IMR-90 (cell line): ENCODE data around the gene KCTD8. TPM values are rescaled to one million over a fixed set of nuclear protein-coding genes. Genes with fewer than 3 reads are reported as not detected.

ENCODE experiments used
- ATAC-seq: fragments of 200-7000 bp; cut with Tn5 transposase; 2 replicates; pipeline ENCODE4 v1.9.1; 2020; ENCODE audit warnings: low read depth, mild to moderate bottlenecking, moderate library complexity
- BruUV-seq: library from RNA; stranded (reverse); fragments of 400-500 nt; replicated peaks from 2 replicates; lab custom pipeline; 2021; lab: Mats Ljungman, UMichigan
- CTCF ChIA-PET: fragments of 300-600 bp; formaldehyde crosslinking; extraction: SDS; loops from one replicate; lab custom pipeline; 2021; ENCODE audit warnings: antibody characterized with exemption; lab: Yijun Ruan, JAX
- POLR2A ChIA-PET: fragments of 300-600 bp; sonication (Branson Sonifier 250); formaldehyde crosslinking; loops from one replicate; lab custom pipeline; 2022; ENCODE audit warnings: antibody characterized with exemption; ENCODE audit not compliant: unreplicated experiment; lab: Charles Lee
- DNase-seq: peaks from one replicate; pipeline ENCODE4 v3.0.0; 2013
- H2AFZ ChIP-seq: replicated peaks from 2 replicates; pipeline ENCODE3; 2013; ENCODE audit warnings: low read length, mild to moderate bottlenecking; ENCODE audit not compliant: poor library complexity
- H2AK5ac ChIP-seq: 2 replicates; pipeline ENCODE4 v1.6.1; 2013; ENCODE audit warnings: low read depth, low read length, inconsistent platforms
- H2AK9ac ChIP-seq: replicated peaks from 2 replicates; pipeline ENCODE3; 2013; ENCODE audit warnings: mild to moderate bottlenecking, low read depth, low read length, moderate library complexity; ENCODE audit not compliant: poor library complexity
- H2BK120ac ChIP-seq: 2 replicates; pipeline ENCODE4 v1.6.1; 2013; ENCODE audit warnings: low read depth, low read length, inconsistent platforms
- H2BK15ac ChIP-seq: 3 replicates; pipeline ENCODE4 v1.6.1; 2013; ENCODE audit warnings: low read depth, low read length, inconsistent platforms
- H2BK20ac ChIP-seq: 2 replicates; pipeline ENCODE4 v1.6.1; 2013; ENCODE audit warnings: low read depth, mild to moderate bottlenecking, inconsistent platforms, low read length, moderate library complexity
- H2BK5ac ChIP-seq: 2 replicates; pipeline ENCODE4 v1.6.1; 2013; ENCODE audit warnings: mild to moderate bottlenecking, low read depth, low read length, inconsistent platforms; ENCODE audit not compliant: poor library complexity, severe bottlenecking
- H3K14ac ChIP-seq: replicated peaks from 2 replicates; pipeline ENCODE4 v1.6.1; 2013; ENCODE audit warnings: low read depth, low read length, inconsistent platforms
- H3K18ac ChIP-seq: 2 replicates; pipeline ENCODE4 v1.6.1; 2013; ENCODE audit warnings: low read depth, low read length, control low read depth
- H3K23ac ChIP-seq: 2 replicates; pipeline ENCODE4 v1.6.1; 2013; ENCODE audit warnings: low read depth, low read length, inconsistent platforms
- H3K27ac ChIP-seq: 2 replicates; pipeline ENCODE4 v1.5.1; 2013; ENCODE audit warnings: mild to moderate bottlenecking, control low read depth, low read length; ENCODE audit not compliant: insufficient read depth
- H3K27me3 ChIP-seq: 2 replicates; pipeline ENCODE4 v1.6.1; 2013; ENCODE audit warnings: low read length; ENCODE audit not compliant: control insufficient read depth, insufficient read depth
- H3K36me3 ChIP-seq: 2 replicates; pipeline ENCODE4 v1.6.1; 2013; ENCODE audit warnings: low read length, mixed read lengths; ENCODE audit not compliant: control insufficient read depth, insufficient read depth
- H3K4ac ChIP-seq: 2 replicates; pipeline ENCODE4 v1.6.1; 2013; ENCODE audit warnings: low read depth, low read length, inconsistent platforms
- H3K4me1 ChIP-seq: 2 replicates; pipeline ENCODE4 v1.6.1; 2013; ENCODE audit warnings: low read length, mixed read lengths; ENCODE audit not compliant: control insufficient read depth, insufficient read depth
- H3K4me2 ChIP-seq: 2 replicates; pipeline ENCODE4 v1.6.1; 2013; ENCODE audit warnings: low read depth, mild to moderate bottlenecking, control low read depth, low read length, moderate library complexity
- H3K4me3 ChIP-seq: 2 replicates; pipeline ENCODE4 v1.5.1; 2013; ENCODE audit warnings: low read depth, mild to moderate bottlenecking, control low read depth, low read length, moderate library complexity; ENCODE audit not compliant: insufficient read depth
- H3K56ac ChIP-seq: 2 replicates; pipeline ENCODE4 v1.6.1; 2013; ENCODE audit warnings: low read length, inconsistent platforms; ENCODE audit not compliant: insufficient read depth; ENCODE audit errors: extremely low read depth
- H3K79me1 ChIP-seq, 2 experiments: 2 replicates each; pipeline ENCODE4 v1.6.1; 2013; ENCODE audit warnings: low read length in 2 of 2, inconsistent platforms in 1 of 2, low read depth in 1 of 2
- H3K9ac ChIP-seq: 2 replicates; pipeline ENCODE4 v1.6.1; 2013; ENCODE audit warnings: low read depth, low read length, control low read depth
- H3K9me1 ChIP-seq: 2 replicates; pipeline ENCODE4 v1.6.1; 2013; ENCODE audit warnings: low read length, inconsistent platforms; ENCODE audit not compliant: insufficient read depth
- H3K9me3 ChIP-seq: 2 replicates; pipeline ENCODE4 v1.6.1; 2013; ENCODE audit warnings: low read length; ENCODE audit not compliant: control insufficient read depth, insufficient read depth
- H4K20me1 ChIP-seq: 2 replicates; pipeline ENCODE4 v1.6.1; 2013; ENCODE audit warnings: low read length, inconsistent platforms; ENCODE audit not compliant: insufficient read depth
- H4K5ac ChIP-seq: 2 replicates; pipeline ENCODE4 v1.6.1; 2013; ENCODE audit warnings: mild to moderate bottlenecking, low read depth, low read length, control low read depth
- H4K8ac ChIP-seq, 2 experiments: 2 replicates each; pipeline ENCODE4 v1.6.1; 2013; ENCODE audit warnings: low read depth in 2 of 2, low read length in 2 of 2, control low read depth in 1 of 2, inconsistent platforms in 1 of 2
- H4K91ac ChIP-seq: 2 replicates; pipeline ENCODE4 v1.6.1; 2013; ENCODE audit warnings: low read depth, low read length, inconsistent platforms; ENCODE audit not compliant: insufficient read depth
- BHLHE40 ChIP-seq: fragments of 150-350 bp; IDR thresholded peaks from 2 replicates; pipeline ENCODE4 v1.6.1; 2016; ENCODE audit warnings: mild to moderate bottlenecking, low read depth, low read length
- CEBPB ChIP-seq: IDR thresholded peaks from 2 replicates; pipeline ENCODE4 v1.6.1; 2012; ENCODE audit warnings: low read depth, low read length, improper control_type of control experiment
- CHD1 ChIP-seq: IDR thresholded peaks from 2 replicates; pipeline ENCODE4 v1.6.1; 2012; ENCODE audit warnings: low read depth, low read length, improper control_type of control experiment
- CTCF ChIP-seq: conservative IDR thresholded peaks from 2 replicates; pipeline ENCODE4 v1.5.1; 2012; ENCODE audit warnings: mild to moderate bottlenecking, low read depth, low read length, improper control_type of control experiment
- ELK1 ChIP-seq: fragments of 150-350 bp; IDR thresholded peaks from 2 replicates; pipeline ENCODE4 v1.6.1; 2016; ENCODE audit warnings: low read depth, mild to moderate bottlenecking, low read length, moderate library complexity, borderline replicate concordance
- FOS ChIP-seq: fragments of 150-350 bp; IDR thresholded peaks from 2 replicates; pipeline ENCODE4 v1.6.1; 2016; ENCODE audit warnings: low read depth, low read length
- MAFK ChIP-seq: IDR thresholded peaks from 2 replicates; pipeline ENCODE4 v1.6.1; 2012; ENCODE audit warnings: low read depth, low read length, improper control_type of control experiment
- MAZ ChIP-seq: IDR thresholded peaks from 2 replicates; pipeline ENCODE4 v1.6.1; 2012; ENCODE audit warnings: low read depth, mild to moderate bottlenecking, low read length, improper control_type of control experiment, moderate library complexity, borderline replicate concordance
- MXI1 ChIP-seq: IDR thresholded peaks from 2 replicates; pipeline ENCODE4 v1.6.1; 2012; ENCODE audit warnings: low read depth, mild to moderate bottlenecking, low read length, moderate library complexity, borderline replicate concordance
- NFE2L2 ChIP-seq: fragments of 150-350 bp; IDR thresholded peaks from 2 replicates; pipeline ENCODE4 v1.6.1; 2016; ENCODE audit warnings: low read depth, mild to moderate bottlenecking, low read length
- POLR2A ChIP-seq: IDR thresholded peaks from 2 replicates; pipeline ENCODE4 v1.6.1; 2012; ENCODE audit warnings: mild to moderate bottlenecking, low read depth, low read length
- RAD21 ChIP-seq: IDR thresholded peaks from 2 replicates; pipeline ENCODE4 v1.6.1; 2012; ENCODE audit warnings: low read length, improper control_type of control experiment
- RCOR1 ChIP-seq: IDR thresholded peaks from 2 replicates; pipeline ENCODE4 v1.6.1; 2012; ENCODE audit warnings: mild to moderate bottlenecking, low read length, improper control_type of control experiment; ENCODE audit not compliant: insufficient replicate concordance
- RFX5 ChIP-seq: IDR thresholded peaks from 2 replicates; pipeline ENCODE4 v1.8.0; 2012; ENCODE audit warnings: low read depth, mild to moderate bottlenecking, low read length, moderate library complexity
- SMC3 ChIP-seq: fragments of 150-350 bp; IDR thresholded peaks from 2 replicates; pipeline ENCODE4 v1.6.1; 2016; ENCODE audit warnings: low read depth, mild to moderate bottlenecking, antibody characterized with exemption, low read length, moderate library complexity
- USF2 ChIP-seq: fragments of 150-350 bp; IDR thresholded peaks from 2 replicates; pipeline ENCODE4 v1.6.1; 2017; ENCODE audit warnings: mild to moderate bottlenecking, antibody characterized with exemption, low read length, low read depth
- WGBS, 2 experiments: methylation state at CpG; one replicate each; pipeline versions ENCODE4 v1.1.5 to v1.1.7; 2013; ENCODE audit warnings: missing lambda C conversion rate in 2 of 2; ENCODE audit not compliant: insufficient read length in 1 of 2; ENCODE audit errors: extremely low coverage in 2 of 2; 5-methylcytosine and 5-hydroxymethylcytosine counted together
- dilution Hi-C: fragments of 300-500 bp; cut with HindIII; formaldehyde crosslinking; loops from one replicate; pipeline ENCODE4 v1.14.3; 2018; ENCODE audit warnings: low sequenced_read_pairs; ENCODE audit not compliant: unreplicated experiment
- in situ Hi-C: fragments of 300-500 bp; cut with MboI; formaldehyde crosslinking; loops from 3 replicates; pipeline ENCODE4 v1.14.3; 2019; ENCODE audit warnings: low sequenced_read_pairs, inconsistent platforms, mixed read lengths
- intact Hi-C: fragments of 100-400 bp; cut with micrococcal nuclease; formaldehyde crosslinking; loops from 2 replicates; pipeline ENCODE4 v1.10.0; 2022
- polyA plus RNA-seq, 3 experiments: library from polyadenylated mRNA; depleted of rRNA; stranded (reverse); fragments of >200 nt; gene quantifications; 2 replicates each; pipeline ENCODE4 v1.2.3, GENCODE V29; 2012; ENCODE audit warnings: low replicate concordance in 1 of 3
- total RNA-seq: library from RNA; depleted of rRNA; stranded (reverse); fragments of >200 nt; gene quantifications from 2 replicates; pipeline ENCODE4 v1.2.3, GENCODE V29; 2012

KCTD8 gene
- total and polyA plus RNA-seq, 2 of the 4 experiments (the other 2 are of a cell fraction): 0.03 TPM; not detected in 1

- POLR2A ChIA-PET: no interaction called here
- Histone ChIP-seq H4K91ac (no peak overlapping the region), H3K79me1 (no peaks in the 10 kb centered on the region), H3K23ac (no peak overlapping the region), H2BK120ac (no peak overlapping the region), H3K9me3 (peaks cover 3% of the 10 kb centered on the region; the same call in 1 of the 2 replicates), H3K9me1 (no peaks in the 10 kb centered on the region), H3K27ac (no peak overlapping the region), H3K14ac (no peak overlapping the region), H3K36me3 (no peaks in the 10 kb centered on the region), H3K4ac (no peak overlapping the region), H3K9ac (no peak overlapping the region), H2BK5ac (no peak overlapping the region), H3K4me3 (no peak overlapping the region), H3K18ac (no peak overlapping the region), H4K5ac (no peak overlapping the region), H2AK9ac (no peak overlapping the region), H2AK5ac (no peak overlapping the region), H4K8ac (no peak overlapping the region), H3K4me2 (no peak overlapping the region), H2BK15ac (no peak overlapping the region), H2BK20ac (no peak overlapping the region), H2AFZ (no peak overlapping the region), H4K20me1 (no peaks in the 10 kb centered on the region), H3K4me1 (no peaks in the 10 kb centered on the region), H3K56ac (no peak overlapping the region), H3K27me3 (no peaks in the 10 kb centered on the region)
- dilution Hi-C loops (no loop called here), in situ Hi-C loops (no loop called here), intact Hi-C loops (no loop called here)
- CTCF ChIA-PET: no interaction called here
- ATAC-seq (no peak), DNase-seq (no peak)
- no CpG with 5 or more reads among the region's 1 CpG for WGBS, 2 experiments
- BruUV-seq: no TSS peak
- no peak for TF ChIP-seq CEBPB
- TF ChIP-seq RCOR1: no peak
- TF ChIP-seq FOS: no peak
- no peak for TF ChIP-seq MAFK
- TF ChIP-seq NFE2L2: no peak
- no peak for TF ChIP-seq CHD1
- no peak for TF ChIP-seq POLR2A
- no peak for TF ChIP-seq MAZ
- TF ChIP-seq USF2: no peak
- no peak for TF ChIP-seq ELK1
- no peak for TF ChIP-seq MXI1
- TF ChIP-seq CTCF: no peak
- TF ChIP-seq RAD21: no peak
- TF ChIP-seq BHLHE40: no peak
- TF ChIP-seq SMC3: no peak
- no peak for TF ChIP-seq RFX5
Measured at GRCh38 chr4:44132526-44132925, 316.1 kb downstream of the KCTD8 start.
